Lung (tissue), 12 donors: ENCODE measurements around the gene CRAMP1. TPM values are rescaled to one million over a fixed set of nuclear protein-coding genes. Genes with fewer than 3 reads are reported as not detected.

Source experiments
- ATAC-seq: fragments of 200-7000 bp; cut with Tn5 transposase; one replicate; pipeline ENCODE4 v1.9.1; 2020; ENCODE audit warnings: moderate number of reproducible peaks; ENCODE audit not compliant: insufficient read depth, low FRiP score
- DNase-seq, 3 donors: peaks; one replicate each; pipeline ENCODE4 v3.0.0-alpha.2; 2013 to 2017
- H3K27ac ChIP-seq, 2 donors: one replicate each; pipeline ENCODE4 v1.5.1; 2013; ENCODE audit warnings: mild to moderate bottlenecking in 2 of 2, moderate library complexity in 2 of 2, control low read depth in 1 of 2, inconsistent platforms in 1 of 2, low read depth in 1 of 2, low read length in 1 of 2
- H3K27me3 ChIP-seq, 3 donors: one replicate each; pipeline ENCODE4 v1.5.1; 2013; ENCODE audit warnings: low read length in 2 of 3; ENCODE audit not compliant: control insufficient read depth in 3 of 3, insufficient read depth in 3 of 3
- H3K36me3 ChIP-seq, 4 donors: one replicate each; pipeline ENCODE4 v1.5.1; 2013; ENCODE audit warnings: low read length in 4 of 4, mild to moderate bottlenecking in 1 of 4, moderate library complexity in 1 of 4; ENCODE audit not compliant: control insufficient read depth in 4 of 4, insufficient read depth in 4 of 4
- H3K4me1 ChIP-seq, 5 donors: one replicate each; pipeline ENCODE4 v1.5.1; 2013; ENCODE audit warnings: low read length in 5 of 5, mild to moderate bottlenecking in 2 of 5, moderate library complexity in 1 of 5; ENCODE audit not compliant: control insufficient read depth in 5 of 5, insufficient read depth in 5 of 5
- H3K4me3 ChIP-seq: one replicate; pipeline ENCODE4 v1.5.1; 2013; ENCODE audit warnings: mild to moderate bottlenecking, control low read depth, moderate library complexity
- H3K9ac ChIP-seq, 2 donors: one replicate each; pipeline ENCODE4 v1.5.1; 2013; ENCODE audit warnings: low read length in 2 of 2, control low read depth in 1 of 2; ENCODE audit not compliant: insufficient read depth in 1 of 2
- H3K9me3 ChIP-seq, 4 donors: one replicate each; pipeline ENCODE4 v1.5.1; 2013; ENCODE audit warnings: low read length in 3 of 4, mild to moderate bottlenecking in 1 of 4, moderate library complexity in 1 of 4; ENCODE audit not compliant: control insufficient read depth in 4 of 4, insufficient read depth in 3 of 4
- CTCF ChIP-seq: IDR thresholded peaks from 2 replicates; pipeline ENCODE4 v1.5.1; 2012; ENCODE audit warnings: mild to moderate bottlenecking; ENCODE audit errors: control extremely low read depth, extremely low read depth
- WGBS, 2 donors: extraction: QIAGEN DNeasy Blood & Tissue Kit; methylation state at CpG; one replicate each; pipeline ENCODE4 v1.1.7; 2013; 5-methylcytosine and 5-hydroxymethylcytosine counted together
- polyA plus RNA-seq, 2 donors: library from polyadenylated mRNA; stranded (reverse); fragments of 200-250 nt; gene quantifications; one replicate each; pipeline ENCODE4 v1.2.1, GENCODE V29; 2013
- total RNA-seq, 2 donors: library from RNA; depleted of rRNA in 1 of 2; stranded (reverse); fragments of >200 nt in 1 of 2; gene quantifications; one replicate each; pipeline ENCODE4 v1.2.1, GENCODE V29; 2014 to 2021
- donor health status: control.
- donor health status: control.
- donor health status: Bipolar disorder and iron deficiency.
- donor health status: healthy.
- donor health status: DM: yes; HTN: yes; CAD: no.

CRAMP1 gene
- total and polyA plus RNA-seq, 4 donors: 6.6 to 20.4 (median 12.5) TPM

GRCh38 chr16:1653023-1653422 is 40.9 kb downstream of the CRAMP1 start:
- Histone ChIP-seq H3K4me3 (no peak overlapping the region), H3K27me3 (no peaks in the 10 kb centered on the region), H3K36me3 (peaks cover 7 to 55% (median 29%) of the 10 kb centered on the region in 4 donors), H3K9me3 (no peaks in the 10 kb centered on the region), H3K27ac (no peak overlapping the region), H3K9ac (no peak overlapping the region), H3K4me1 (no peaks in the 10 kb centered on the region)
- 95 to 96% methylated on average over 15 of the region's 15 CpGs for WGBS, 2 donors
- no peak for TF ChIP-seq CTCF
- no peak for DNase-seq
- ATAC-seq: no peak

- H3K9me3 ChIP-seq: no peaks in the 10 kb centered on the region
- H3K4me1 ChIP-seq: no peaks in the 10 kb centered on the region
- no peak overlapping the region for H3K27ac ChIP-seq
- WGBS, 2 donors: 71 to 82% methylated on average over 32 of the region's 32 CpGs
- no peak for ATAC-seq
- peaks cover 7 to 64% (median 28%) of the 10 kb centered on the region in 4 donors for H3K36me3 ChIP-seq
- no peak overlapping the region for H3K4me3 ChIP-seq
- no peak overlapping the region for H3K9ac ChIP-seq
- no peak for DNase-seq
- no peaks in the 10 kb centered on the region for H3K27me3 ChIP-seq
- no peak for TF ChIP-seq CTCF
Measured at GRCh38 chr16:1654505-1655268, 42.5 kb downstream of the CRAMP1 start.

GRCh38 chr16:1655269-1655807 is 43.2 kb downstream of the CRAMP1 start:
- Histone ChIP-seq H3K4me3 (no peak overlapping the region), H3K9ac (no peak overlapping the region), H3K27ac (no peak overlapping the region), H3K4me1 (no peaks in the 10 kb centered on the region), H3K9me3 (no peaks in the 10 kb centered on the region), H3K27me3 (no peaks in the 10 kb centered on the region), H3K36me3 (peaks cover 7 to 68% (median 30%) of the 10 kb centered on the region in 4 donors)
- WGBS, 2 donors: 94% methylated on average over 16 of the region's 16 CpGs
- TF ChIP-seq CTCF: no peak
- no peak for DNase-seq
- no peak for ATAC-seq
